Measurements from ENCODE around the gene ZBTB11.
"Not testable (repeated sequence)": the region's sequence is repeated elsewhere in the genome, so short reads cannot be mapped to it uniquely, and the experiment has no call there.

ZBTB11 gene

DNA sequence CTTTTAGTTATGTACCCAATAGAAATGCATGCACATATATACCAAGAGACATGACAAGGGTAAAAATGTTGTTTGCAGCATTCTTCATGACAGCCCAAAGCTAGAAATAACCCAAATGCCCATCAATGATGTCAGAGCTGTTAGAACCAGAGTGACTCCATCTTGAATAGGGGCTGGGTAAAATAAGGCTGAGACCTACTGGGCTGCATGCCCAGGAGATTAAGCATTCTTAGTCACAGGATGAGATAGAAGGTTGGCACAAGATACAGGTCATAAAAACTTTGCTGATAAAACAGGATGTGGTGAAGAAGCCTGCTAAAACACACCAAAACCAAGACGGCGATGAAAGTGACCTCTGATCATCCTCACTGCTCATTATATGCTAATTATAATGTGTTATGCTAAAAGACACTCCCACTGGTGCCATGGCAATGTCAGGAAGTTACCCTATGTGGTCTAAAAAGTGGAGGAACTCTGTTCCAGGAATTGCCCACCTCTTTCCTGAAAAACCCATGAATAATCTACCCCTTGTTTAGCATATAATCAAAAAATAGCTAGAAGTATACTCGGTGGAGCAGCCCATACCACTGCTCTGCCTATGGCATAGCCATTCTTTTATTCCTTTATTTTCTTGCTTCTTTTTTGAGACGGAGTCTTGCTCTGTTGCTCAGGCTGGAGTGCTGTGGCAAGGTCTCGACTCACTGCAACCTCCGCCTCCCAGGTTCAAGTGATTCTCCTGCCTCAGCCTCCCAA lies 32.9 kb downstream of the ZBTB11 start:
- DNase-seq = no peak

DNA sequence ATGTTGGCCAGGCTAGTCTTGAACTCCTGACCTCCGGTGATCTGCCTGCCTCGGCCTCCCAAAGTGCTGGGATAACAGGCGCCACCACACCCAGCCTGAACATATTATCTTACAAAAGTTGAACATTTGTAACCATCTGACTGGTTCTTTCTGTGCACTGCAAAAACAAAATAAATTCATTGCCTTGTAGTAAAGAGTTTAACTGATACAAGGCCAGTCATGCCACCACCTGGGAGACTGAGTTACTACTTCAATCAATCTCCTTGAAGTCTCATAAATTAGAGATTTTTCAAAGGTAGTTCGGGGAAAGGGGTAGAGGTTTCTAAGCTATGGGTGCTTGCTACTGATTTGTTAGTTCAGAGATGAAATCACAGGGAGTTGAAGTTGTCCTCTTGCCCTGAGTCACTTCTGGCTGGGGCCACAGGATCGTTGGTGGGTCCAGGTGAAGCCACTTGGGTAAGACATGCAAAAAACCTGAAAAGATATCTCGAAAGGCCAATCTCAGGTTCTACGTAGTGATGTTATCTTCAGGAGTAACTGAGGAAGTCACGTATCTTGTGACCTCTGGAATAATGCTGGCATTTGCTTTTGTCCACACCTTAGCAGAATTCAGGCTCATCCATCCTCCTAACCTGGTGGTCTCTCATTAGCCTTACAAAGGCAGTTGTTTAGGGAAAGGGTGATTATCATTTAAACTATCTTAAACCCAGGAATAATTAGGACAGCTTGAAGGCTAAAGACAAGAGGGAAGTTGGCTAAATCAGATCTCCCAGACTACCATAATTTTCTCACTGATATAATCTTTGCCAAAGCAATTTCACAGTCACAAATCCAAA lies 33.7 kb downstream of the ZBTB11 start:
- DNase-seq = no peak

DNA sequence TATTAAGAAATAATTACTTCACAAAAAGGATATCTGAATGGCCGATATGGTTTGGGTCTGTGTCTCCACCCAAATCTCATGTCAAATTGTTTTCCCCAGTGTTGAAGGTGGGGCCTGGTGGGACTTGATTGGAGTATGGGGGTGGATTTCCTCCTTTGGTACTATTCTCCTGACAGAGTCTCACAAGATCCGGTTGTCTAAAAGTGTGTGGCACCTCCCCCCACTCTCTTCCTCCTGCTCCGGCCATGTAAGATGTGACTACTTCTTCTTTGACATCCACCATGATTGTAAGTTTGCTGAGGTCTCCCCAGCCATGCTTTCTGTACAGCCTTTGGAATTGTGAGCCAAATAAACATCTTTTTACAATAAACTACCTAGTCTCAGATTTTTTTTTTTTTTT lies 34.5 kb downstream of the ZBTB11 start:
- no peak for DNase-seq

DNA sequence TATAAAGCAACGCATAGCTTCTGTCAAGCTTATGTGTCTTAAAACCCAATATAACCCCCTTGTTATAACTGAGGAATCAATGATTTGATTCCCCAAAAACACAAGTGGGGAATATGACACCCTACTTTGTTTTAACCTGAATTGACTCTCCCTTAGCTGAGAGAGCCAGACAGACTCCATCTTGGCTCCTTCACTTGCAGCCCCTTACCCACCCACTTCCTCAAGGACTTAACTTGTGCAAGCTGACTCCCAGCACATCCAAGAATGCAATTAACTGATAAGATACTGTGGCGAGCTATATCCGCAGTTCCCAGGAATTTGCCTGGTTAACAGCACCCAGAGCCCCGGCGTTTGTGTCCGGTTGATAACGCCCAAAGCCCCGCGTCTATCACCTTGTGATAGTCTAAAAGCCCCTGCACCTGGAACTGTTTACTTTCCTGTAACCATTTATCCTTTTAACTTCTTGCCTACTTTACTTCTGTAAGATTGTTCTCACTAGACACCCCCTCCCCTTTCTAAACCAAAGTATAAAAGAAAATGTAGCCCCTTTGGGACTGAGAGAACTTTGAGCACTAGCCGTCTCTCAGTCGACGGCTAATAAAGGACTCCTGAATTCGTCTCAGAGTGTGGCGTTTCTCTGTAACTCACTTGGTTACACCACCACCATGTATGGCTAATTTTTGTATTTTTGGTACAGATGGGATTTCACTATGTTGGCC lies 35.4 kb downstream of the ZBTB11 start:
- not testable (repeated sequence) for DNase-seq

DNA sequence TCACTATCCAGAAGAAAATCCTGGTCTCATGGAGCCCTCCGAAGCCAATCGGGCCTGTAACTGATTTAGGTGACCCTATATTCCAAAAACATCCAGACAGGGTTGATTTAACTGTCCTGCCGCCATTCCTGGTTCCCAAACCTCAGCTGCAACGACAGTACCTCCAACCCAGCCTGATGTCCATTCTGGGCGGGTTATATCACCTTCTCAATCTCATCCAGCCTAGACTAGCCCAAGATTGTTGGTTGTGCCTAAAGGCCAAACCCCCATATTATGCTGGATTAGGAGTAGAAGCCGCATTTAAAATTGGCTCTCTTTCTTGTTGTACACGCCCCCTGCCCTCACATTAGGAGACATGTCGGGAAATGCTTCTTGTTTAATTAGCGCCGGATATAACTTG lies 36.7 kb downstream of the ZBTB11 start:
- DNase-seq = no peak

DNA sequence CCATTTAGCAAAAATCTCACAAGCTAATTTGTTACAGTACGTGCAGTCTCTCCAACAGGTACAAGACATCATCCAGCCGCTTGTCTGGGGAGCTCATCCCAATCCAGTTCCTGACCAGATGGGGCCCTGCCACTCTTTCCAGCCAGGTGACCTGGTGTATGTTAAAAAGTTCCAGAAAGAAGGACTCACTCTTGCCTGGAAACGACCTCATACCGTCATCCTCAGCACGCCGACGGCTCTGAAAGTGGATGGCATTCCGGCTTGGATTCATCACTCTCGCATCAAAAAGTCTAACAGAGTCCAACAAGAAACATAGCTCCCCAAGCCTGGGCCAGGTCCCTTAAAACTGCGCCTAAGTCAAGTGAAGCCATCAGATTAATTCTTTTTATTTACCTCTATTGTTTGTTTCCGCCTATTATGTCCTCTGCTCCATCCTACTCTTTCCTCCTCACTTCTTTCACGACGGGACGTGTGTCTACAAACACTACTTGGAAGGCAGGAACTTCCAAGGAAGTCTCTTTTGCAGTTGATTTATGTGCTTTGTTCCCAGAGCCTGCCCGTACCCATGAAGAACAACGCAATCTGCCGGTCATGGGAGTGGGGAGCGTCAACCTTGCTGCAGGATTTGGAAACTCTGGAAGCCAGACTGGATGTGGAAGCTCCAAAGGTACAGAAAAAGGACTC lies 37.5 kb downstream of the ZBTB11 start:
- DNase-seq = no peak

DNA sequence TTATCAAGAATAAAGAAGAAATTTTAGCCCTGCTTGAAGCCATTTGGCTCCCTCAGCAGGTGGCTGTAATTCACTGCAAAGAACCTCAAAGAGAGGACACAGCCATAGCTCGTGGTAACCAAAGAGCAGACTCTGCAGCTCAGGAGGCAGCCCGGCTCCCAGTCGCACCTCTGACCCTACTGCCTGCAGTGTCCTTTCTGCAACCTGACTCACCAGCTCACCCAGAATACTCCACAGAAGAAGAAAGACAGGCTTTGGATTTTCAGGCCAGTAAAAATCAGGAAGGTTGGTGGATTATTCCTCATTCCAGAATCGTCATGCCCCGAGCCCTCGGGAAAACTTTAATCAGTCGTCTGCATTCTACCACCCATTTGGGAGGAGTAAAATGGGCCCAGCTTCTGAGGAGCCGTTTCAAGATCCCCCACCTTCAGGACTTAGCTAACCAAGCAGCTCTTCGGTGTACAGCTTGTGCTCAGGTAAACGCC lies 38.6 kb downstream of the ZBTB11 start:
- DNase-seq = no peak

DNA sequence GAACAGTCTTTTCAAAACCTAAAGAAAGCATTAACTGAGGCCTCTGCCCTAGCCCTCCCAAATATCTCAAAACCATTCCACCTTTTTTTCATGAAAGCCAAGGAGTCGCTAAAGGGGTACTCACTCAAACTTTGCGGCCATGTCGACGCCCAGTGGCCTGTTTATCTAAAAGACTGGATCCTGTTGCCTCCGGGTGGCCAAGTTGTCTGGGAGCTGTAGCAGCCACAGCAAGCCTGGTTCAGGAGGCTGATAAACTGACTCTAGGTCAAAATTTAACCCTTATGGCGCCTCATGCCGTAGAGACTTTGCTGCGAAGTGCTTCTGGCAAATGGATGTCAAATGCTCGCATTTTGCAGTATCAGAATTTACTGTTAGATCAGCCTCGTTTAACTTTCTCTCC lies 39.5 kb downstream of the ZBTB11 start:
- DNase-seq = no peak

DNA sequence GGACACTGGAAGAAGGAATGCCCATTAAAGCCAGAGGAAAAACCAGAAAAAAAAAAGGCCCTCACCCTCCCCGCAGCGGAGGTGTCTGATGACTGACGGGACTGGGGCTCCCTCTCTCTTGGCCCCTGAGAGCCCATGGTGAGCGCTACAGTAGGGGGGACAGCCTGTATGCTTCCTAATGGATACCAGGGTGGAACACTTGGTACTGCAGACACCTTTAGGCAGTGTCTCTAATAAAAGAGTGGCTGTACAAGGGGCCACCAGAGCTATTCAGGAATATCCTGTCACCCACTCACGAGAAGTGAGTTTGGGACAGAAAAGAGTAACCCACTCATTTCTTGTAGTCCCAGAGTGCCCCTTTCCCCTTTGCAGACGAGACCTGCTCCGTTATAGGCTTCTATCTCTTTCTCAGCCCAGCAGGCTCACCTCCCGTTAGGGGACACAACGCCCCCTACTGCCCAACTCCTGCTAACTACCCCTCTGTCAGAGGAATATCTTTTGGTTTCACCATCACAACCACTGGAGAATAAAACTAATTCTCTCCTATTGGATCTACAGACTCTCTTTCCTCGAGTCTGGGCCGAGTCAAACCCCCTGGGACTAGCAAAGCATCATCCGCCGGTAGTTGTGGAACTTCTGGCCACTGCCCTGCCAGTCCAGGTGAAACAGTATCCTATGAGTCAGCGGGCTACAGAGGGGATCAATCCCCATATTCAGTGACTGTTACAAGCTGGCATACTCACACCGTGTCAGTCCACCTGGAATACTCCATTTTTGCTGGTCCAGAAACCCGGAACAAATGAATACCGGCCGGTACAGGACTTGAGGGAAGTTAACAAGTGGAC lies 40.8 kb downstream of the ZBTB11 start:
- no peak for DNase-seq

DNA sequence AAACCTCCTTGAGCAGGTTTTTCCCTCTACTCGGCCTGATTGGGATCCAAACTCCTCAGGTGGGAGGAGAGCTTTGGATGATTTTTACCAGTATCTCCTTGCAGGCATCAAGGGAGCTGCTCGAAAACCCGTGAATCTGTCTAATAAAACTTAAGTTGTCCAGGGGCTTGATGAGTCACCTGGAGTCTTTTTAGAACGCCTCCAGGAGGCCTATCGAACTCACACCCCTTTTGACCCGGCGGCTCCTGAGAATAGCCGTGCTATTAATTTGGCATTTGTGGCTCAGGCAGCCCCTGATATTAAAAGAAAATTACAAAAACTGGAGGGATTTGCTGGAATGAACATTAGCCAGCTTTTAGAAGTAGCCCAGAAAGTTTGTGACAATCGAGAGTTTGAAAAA lies 41.6 kb downstream of the ZBTB11 start:
- no peak for DNase-seq

DNA sequence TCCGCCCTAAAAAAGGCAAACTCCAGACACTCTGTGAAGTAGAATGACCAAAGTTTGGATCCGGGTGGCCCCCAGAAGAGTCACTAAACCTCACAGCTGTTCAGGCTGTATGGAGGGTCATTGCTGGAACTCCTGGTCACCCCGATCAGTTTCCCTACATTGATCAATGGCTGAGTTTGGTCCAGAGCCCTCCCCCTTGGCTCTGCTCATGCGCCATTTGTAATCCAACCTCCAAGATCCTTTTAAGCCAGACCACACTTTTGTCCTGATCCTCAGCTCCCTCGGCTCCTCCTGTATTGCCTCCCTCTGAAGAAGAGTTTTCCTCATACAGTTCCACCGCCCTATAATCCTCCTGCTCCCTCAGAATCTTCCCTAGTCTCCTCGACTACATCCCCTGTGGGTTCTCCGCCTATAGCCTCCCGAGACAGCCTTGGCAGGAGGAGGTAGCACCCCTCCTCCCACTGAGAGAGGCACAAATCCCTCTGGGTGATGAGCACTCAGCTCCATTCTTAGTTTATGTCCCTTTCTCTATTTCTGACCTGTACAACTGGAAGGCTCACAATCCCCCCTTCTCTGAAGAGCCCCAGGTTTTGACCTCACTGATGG lies 42.2 kb downstream of the ZBTB11 start:
- DNase-seq = no peak

DNA sequence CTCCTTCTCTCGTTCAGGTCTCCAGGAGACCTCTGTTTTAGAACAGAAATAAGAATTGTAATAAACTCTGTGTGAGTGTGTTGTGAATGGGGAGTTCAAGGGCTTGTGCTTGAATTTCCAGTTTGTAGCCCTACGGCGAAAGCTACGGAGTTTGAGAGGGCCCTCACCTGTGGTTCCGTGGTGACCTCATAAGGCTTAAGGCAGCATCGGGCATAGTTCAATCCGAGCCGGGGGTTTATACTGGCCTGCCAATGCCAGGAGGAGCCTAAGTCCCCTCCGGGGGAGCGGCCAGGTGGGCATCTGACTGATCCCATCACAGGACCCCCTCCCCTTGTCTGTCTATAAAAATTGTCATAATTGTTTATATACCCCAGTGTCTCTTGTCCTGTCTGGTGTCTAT lies 43.7 kb downstream of the ZBTB11 start:
- DNase-seq = no peak

DNA sequence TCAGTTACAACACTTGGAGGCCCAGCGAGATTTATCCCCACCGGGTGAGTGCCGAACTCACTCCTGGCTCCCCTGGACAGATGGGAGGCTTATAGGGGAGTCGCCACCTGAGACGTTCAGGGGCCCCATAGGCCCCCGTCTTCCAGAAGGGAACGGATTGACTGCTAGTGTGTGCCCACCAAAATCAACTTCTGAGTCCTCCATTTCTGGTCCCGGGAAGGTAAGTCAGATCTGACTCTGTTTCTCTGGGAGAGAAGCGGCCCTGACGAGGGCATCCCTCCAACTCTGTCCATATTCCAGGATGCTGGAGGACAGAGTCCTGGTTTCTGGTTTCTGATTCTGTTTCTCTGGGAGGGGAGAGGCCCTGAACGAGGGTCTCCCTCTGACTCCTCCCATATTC lies 44.3 kb downstream of the ZBTB11 start:
- DNase-seq = no peak

DNA sequence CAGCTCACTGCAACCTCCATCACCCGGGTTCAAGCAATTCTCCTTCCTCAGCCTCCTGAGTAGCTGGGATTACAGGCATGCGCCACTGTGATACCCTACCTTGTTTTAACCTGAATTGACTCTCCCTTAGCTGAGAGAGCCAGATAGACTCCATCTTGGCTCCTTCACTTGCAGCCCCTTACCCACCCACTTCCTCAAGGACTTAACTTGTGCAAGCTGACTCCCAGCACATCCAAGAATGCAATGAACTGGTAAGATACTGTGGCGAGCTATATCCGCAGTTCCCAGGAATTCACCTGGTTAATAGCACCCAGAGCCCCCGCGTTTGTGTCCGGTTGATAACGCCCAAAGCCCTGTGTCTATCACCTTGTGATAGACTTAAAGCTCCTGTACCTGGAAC lies 45.0 kb downstream of the ZBTB11 start:
- not testable (repeated sequence) for DNase-seq

DNA sequence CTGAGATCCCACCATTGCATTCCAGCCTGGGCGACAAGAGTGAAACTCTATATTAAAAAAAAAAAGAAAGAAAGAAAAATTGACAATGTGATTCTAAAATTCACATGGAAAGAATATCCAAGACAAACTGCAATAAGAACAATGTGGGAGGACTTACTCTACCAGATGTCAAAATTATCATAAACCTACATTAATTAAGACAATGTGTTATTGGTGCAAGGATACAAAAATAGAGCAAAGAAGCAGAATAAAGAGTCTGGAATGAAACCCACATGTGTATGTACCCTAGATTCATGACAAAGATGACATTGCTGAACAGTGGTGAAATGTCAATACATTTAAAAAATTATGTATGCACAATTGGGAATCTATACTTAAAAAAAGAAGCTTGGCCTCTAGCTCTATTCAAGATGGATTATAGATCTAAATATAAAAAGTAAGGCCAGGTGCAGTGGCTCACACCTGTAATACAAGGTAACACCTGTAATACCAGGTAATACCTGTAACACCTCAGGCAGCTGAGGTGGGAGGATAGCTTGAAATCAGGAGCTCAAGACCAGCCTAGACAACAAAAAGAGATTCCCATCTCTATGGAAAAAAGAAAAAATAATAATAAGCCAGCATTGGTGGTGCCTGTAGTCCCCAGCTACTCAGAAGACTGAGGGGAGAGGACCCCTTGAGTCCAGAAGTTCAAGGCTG lies 45.7 kb downstream of the ZBTB11 start:
- DNase-seq = no peak

DNA sequence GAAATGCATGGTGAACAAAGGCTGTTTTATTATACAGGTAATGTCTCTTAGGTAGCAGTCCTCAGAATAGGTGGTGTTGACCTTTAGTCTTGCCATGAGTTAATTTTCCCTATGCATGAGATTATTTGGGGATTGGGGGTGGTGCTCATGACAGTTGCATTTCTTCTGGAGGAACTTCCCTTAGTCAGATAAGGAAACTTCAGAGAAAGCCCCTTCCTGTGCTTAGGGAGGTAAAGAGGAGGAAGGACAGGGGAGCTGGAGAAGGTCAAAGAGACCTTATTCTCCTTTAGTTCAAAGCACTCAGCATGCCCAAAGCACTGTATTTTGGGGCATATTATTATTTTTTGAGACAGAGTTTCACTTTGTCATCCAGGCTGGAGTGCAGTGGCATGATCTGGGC lies 47.7 kb downstream of the ZBTB11 start:
- no peak for DNase-seq

DNA sequence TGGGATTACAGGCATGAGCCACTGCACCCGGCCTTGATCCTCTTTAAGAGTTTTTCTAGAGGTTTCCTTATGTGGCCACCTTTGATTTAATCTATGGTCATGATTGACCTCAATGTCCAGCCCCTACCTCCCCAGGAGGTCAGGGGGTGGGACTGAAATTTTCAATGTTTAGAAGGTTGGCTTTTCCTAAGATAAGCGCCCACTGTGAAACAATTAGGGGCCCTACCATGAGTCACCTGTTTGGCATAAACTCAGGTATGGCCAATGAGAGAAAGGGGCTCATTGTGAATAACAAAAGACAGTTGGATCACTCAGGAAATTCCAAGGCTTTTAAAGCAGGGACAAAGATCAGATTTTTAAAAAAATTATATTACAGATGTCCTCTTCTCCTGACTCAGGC lies 51.1 kb downstream of the ZBTB11 start:
- DNase-seq = no peak

DNA sequence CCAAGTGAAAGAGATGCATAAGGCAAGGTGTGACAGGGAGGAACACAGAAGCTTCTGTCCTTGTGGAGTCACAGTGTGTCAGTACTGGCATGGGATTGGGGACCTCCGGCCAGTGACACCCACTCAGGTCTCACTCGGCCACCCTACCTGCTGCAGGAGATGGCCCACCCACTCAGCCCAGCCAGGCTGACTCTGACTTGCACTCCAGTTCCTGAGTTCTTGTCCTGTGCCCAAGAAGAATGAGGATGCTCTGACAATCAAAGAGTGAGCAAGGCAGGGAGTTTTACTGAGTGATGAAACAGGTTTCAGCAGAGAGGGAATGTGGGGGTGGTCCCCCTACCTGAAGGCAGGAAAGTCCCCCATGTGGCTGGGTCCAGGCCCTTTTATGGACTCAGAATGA lies 52.1 kb downstream of the ZBTB11 start:
- DNase-seq = no peak

DNA sequence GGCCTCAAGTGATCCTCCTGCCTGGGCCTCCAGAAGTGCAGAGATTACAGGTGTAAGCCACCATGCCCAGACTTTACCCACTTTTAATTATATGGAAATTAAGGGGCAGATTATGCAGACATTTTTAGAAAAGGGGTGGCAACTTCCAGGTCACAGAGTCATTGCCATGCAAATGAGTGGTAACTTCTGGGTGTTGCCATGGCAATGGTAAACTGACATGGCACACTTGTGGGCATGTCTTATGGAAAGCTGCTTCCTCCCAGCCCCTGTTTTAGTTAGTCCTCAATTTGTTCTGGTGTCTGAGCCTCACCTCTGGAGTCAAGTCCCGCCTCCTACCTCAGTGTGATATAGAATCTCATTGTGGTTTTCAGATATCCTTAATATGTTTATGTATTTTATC lies 53.3 kb downstream of the ZBTB11 start:
- no peak for DNase-seq

DNA sequence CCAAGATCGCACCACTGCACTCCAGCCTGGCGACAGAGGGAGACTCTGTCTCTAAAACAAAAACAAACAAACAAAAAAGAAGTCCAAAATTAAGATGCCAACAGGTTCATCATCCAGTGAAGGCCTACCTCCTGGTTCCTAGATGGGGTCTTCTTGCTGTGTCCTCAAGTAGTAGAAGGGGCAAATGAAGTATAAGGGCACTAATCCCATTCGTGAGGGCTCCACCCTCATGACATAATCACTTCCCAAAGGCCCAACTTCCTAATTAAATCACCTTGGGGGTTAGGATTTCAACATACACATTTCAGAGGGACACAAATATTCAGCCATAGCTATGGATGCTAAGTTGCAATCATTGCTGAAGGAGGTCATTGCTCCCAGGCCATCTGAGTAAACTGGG lies 57.2 kb downstream of the ZBTB11 start:
- DNase-seq = no peak

DNA sequence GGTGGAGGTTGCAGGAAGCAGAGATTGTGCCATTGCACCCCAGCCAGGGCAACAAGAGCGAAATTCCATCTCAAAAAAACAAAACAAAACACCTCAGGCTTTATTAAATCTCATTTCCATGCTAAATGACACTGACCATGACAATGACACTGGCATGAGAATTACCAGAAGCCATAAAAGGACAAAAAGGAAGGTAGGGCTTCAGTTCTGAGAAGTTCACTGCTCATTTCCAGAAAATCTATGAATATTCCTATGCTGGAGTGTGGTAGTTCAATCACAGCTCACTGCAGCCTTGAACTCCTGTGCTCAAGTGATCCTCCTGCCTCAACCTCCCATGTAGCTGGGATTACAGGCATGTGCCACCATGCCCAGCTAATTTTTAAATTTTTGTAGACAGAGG lies 58.2 kb downstream of the ZBTB11 start:
- DNase-seq = no peak

Data from SIG-M5 (cell line).